ENCODE measurements around the gene CA5A.

- TF ChIP-seq EZH2phosphoT487 (IDR thresholded peaks at IDR 0.05; ENCODE audit: borderline replicate concordance): no peak
- TF ChIP-seq POLR2A (IDR thresholded peaks at IDR 0.05; ENCODE audit: borderline replicate concordance, extremely low read depth, insufficient read depth, insufficient read length): no peak
- no peak for TF ChIP-seq ATF3 (IDR thresholded peaks at IDR 0.05)
- no peak for TF ChIP-seq CTCF (IDR thresholded peaks at IDR 0.05 in 2 of 3, conservative IDR thresholded peaks at IDR 0.05 in 1 of 3; ENCODE audit: borderline replicate concordance in 1 of 3, insufficient read depth in 1 of 3, low read depth in 2 of 3, low read length in 2 of 3)
- TF ChIP-seq SP1 (IDR thresholded peaks at IDR 0.05; ENCODE audit: low read depth): no peak
- TF ChIP-seq CEBPB (IDR thresholded peaks at IDR 0.05; ENCODE audit: low read depth): no peak
- no peak for TF ChIP-seq YY1 (IDR thresholded peaks at IDR 0.05; ENCODE audit: extremely low read depth, insufficient replicate concordance, low read depth, low read length)
Measured at GRCh38 chr16:87954361-87954760, 18.0 kb upstream of the CA5A start.
